HEK293 (cell line): ENCODE measurements around the gene GSK3B.
"Not testable (repeated sequence)": the region's sequence is repeated elsewhere in the genome, so short reads cannot be mapped to it uniquely, and the experiment has no call there.

Source experiments
- CTCF ChIA-PET: fragments of 350-600 bp; formaldehyde crosslinking; extraction: SDS; loops from one replicate; lab custom pipeline; 2021; ENCODE audit warnings: antibody characterized with exemption; lab: Yijun Ruan, JAX
- POLR2A ChIA-PET: fragments of 300-600 bp; formaldehyde crosslinking; extraction: SDS; loops from one replicate; lab custom pipeline; 2020; ENCODE audit warnings: antibody characterized with exemption, inconsistent platforms; lab: Yijun Ruan, JAX
- H3K27ac ChIP-seq: fragments of 200-500 bp; sonication (Bioruptor generic); 2 replicates; pipeline ENCODE4 v1.5.1; 2014; ENCODE audit warnings: low read depth, low read length, control low read depth, inconsistent platforms; ENCODE audit errors: extremely low read depth
- H3K36me3 ChIP-seq, 2 experiments: fragments of 200-500 bp in 1 of 2; sonication (Bioruptor generic) in 1 of 2; 1 replicate in 1 of 2; 2 replicates in 1 of 2; pipeline ENCODE4 v1.5.1; 2014 to 2017; ENCODE audit warnings: inconsistent platforms in 2 of 2, low read length in 2 of 2; ENCODE audit not compliant: control insufficient read depth in 2 of 2, insufficient read depth in 1 of 2
- H3K4me1 ChIP-seq: fragments of 200-500 bp; sonication (Bioruptor generic); 2 replicates; pipeline ENCODE4 v1.5.1; 2014; ENCODE audit warnings: mild to moderate bottlenecking, low read length, inconsistent platforms; ENCODE audit not compliant: control insufficient read depth, insufficient read depth
- H3K4me3 ChIP-seq: 2 replicates; pipeline ENCODE4 v1.5.1; 2011; ENCODE audit warnings: low read depth, mild to moderate bottlenecking, control low read depth, low read length, moderate library complexity
- H3K9me3 ChIP-seq: fragments of 200-500 bp; sonication (Bioruptor generic); 2 replicates; pipeline ENCODE4 v1.5.1; 2014; ENCODE audit warnings: low read depth, low read length, inconsistent platforms; ENCODE audit not compliant: control insufficient read depth, insufficient read depth
- GLIS2 ChIP-seq: fragments of 450-650 bp; formaldehyde crosslinking; IDR thresholded peaks from 2 replicates; pipeline ENCODE4 v1.5.1; 2016; ENCODE audit warnings: missing biosample characterization, missing genetic modification characterization
- KLF16 ChIP-seq: fragments of 450-650 bp; formaldehyde crosslinking; IDR thresholded peaks from 2 replicates; pipeline ENCODE4 v1.5.1; 2017; ENCODE audit warnings: missing biosample characterization, missing genetic modification characterization
- PRDM6 ChIP-seq: fragments of 450-650 bp; formaldehyde crosslinking; IDR thresholded peaks from 2 replicates; pipeline ENCODE4 v1.5.1; 2017; ENCODE audit warnings: missing biosample characterization, missing genetic modification characterization
- RBAK ChIP-seq: fragments of 450-650 bp; formaldehyde crosslinking; IDR thresholded peaks from 2 replicates; pipeline ENCODE4 v1.5.1; 2016; ENCODE audit warnings: missing biosample characterization, missing genetic modification characterization
- SETDB1 ChIP-seq: IDR thresholded peaks from one replicate; pipeline ENCODE4 v1.6.1; 2017; ENCODE audit warnings: mild to moderate bottlenecking, low read length, moderate library complexity, mixed read lengths; ENCODE audit not compliant: insufficient read length
- ZBTB17 ChIP-seq: fragments of 450-650 bp; formaldehyde crosslinking; IDR thresholded peaks from 2 replicates; pipeline ENCODE4 v1.5.1; 2016; ENCODE audit warnings: missing biosample characterization, missing genetic modification characterization
- ZFHX2 ChIP-seq: fragments of 450-650 bp; formaldehyde crosslinking; conservative IDR thresholded peaks from 2 replicates; pipeline ENCODE4 v1.5.1; 2016; ENCODE audit warnings: missing biosample characterization, missing genetic modification characterization
- ZFP41 ChIP-seq: fragments of 450-650 bp; formaldehyde crosslinking; IDR thresholded peaks from 2 replicates; pipeline ENCODE4 v1.5.1; 2016; ENCODE audit warnings: missing biosample characterization, missing genetic modification characterization, borderline replicate concordance
- ZNF132 ChIP-seq: fragments of 450-650 bp; formaldehyde crosslinking; IDR thresholded peaks from 2 replicates; pipeline ENCODE4 v1.5.1; 2017; ENCODE audit warnings: missing biosample characterization, missing genetic modification characterization, borderline replicate concordance
- ZNF184 ChIP-seq: fragments of 450-650 bp; IDR thresholded peaks from 2 replicates; pipeline ENCODE4 v1.5.1; 2018; ENCODE audit warnings: missing biosample characterization, mild to moderate bottlenecking, missing genetic modification characterization
- ZNF202 ChIP-seq: fragments of 450-650 bp; formaldehyde crosslinking; IDR thresholded peaks from 2 replicates; pipeline ENCODE4 v1.5.1; 2016; ENCODE audit warnings: missing biosample characterization, missing genetic modification characterization, borderline replicate concordance
- ZNF24 ChIP-seq: fragments of 450-650 bp; formaldehyde crosslinking; IDR thresholded peaks from 2 replicates; pipeline ENCODE4 v1.5.1; 2016; ENCODE audit warnings: missing biosample characterization, missing genetic modification characterization
- ZNF473 ChIP-seq: fragments of 450-650 bp; formaldehyde crosslinking; IDR thresholded peaks from 2 replicates; pipeline ENCODE4 v1.5.1; 2017; ENCODE audit warnings: missing biosample characterization, missing genetic modification characterization
- ZNF510 ChIP-seq: fragments of 450-650 bp; formaldehyde crosslinking; IDR thresholded peaks from 2 replicates; pipeline ENCODE4 v1.5.1; 2018; ENCODE audit warnings: mild to moderate bottlenecking, missing genetic modification characterization, missing biosample characterization; ENCODE audit not compliant: insufficient replicate concordance
- ZNF558 ChIP-seq: fragments of 450-650 bp; formaldehyde crosslinking; IDR thresholded peaks from 2 replicates; pipeline ENCODE4 v1.5.1; 2016; ENCODE audit warnings: missing biosample characterization, missing genetic modification characterization
- ZNF596 ChIP-seq: fragments of 450-650 bp; IDR thresholded peaks from 2 replicates; pipeline ENCODE4 v1.5.0; 2018; ENCODE audit warnings: missing biosample characterization, mild to moderate bottlenecking, missing genetic modification characterization, moderate library complexity
- ZNF626 ChIP-seq: fragments of 450-650 bp; sonication (Bioruptor Pico); formaldehyde crosslinking; IDR thresholded peaks from 2 replicates; pipeline ENCODE4 v1.5.1; 2018; ENCODE audit warnings: missing biosample characterization, missing genetic modification characterization, inconsistent platforms
- ZNF654 ChIP-seq: fragments of 450-650 bp; formaldehyde crosslinking; IDR thresholded peaks from 2 replicates; pipeline ENCODE4 v1.5.1; 2016; ENCODE audit warnings: low read depth, missing biosample characterization, missing genetic modification characterization
- ZNF670 ChIP-seq: fragments of 450-650 bp; formaldehyde crosslinking; IDR thresholded peaks from 2 replicates; pipeline ENCODE4 v1.5.1; 2016; ENCODE audit warnings: missing biosample characterization, missing genetic modification characterization, low read depth
- ZNF747 ChIP-seq: fragments of 450-650 bp; formaldehyde crosslinking; IDR thresholded peaks from 2 replicates; pipeline ENCODE4 v1.5.1; 2016; ENCODE audit warnings: missing biosample characterization, missing genetic modification characterization
- ZNF777 ChIP-seq: fragments of 450-650 bp; formaldehyde crosslinking; IDR thresholded peaks from 2 replicates; pipeline ENCODE4 v1.5.1; 2017; ENCODE audit warnings: missing biosample characterization, missing genetic modification characterization, borderline replicate concordance
- TF ChIP-seq, protein P1 (sequence below): sonication (generic); formaldehyde crosslinking; IDR thresholded peaks from 2 replicates; pipeline ENCODE4 v1.8.1; 2022; ENCODE audit warnings: mild to moderate bottlenecking, moderate library complexity, missing genetic modification reagents

Gene GSK3B

DNA sequence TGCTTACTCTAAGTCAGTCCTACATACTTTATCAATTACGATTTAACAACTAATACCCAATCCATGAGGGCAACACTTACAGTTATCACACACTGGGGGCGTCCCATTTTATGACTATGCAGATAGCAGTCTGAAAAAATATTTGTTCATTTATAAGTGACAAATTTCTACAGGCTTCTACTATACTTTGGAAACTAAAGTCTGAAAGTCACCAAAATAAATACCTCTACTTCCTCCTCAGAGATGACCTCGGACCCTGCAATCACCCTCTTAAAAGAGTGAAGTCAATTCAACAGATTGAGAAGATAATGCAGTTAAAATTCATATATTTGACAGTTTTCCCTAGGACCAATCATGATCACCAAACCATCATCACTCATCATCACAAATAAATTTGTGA, 76.6 kb downstream of the GSK3B start:
- Histone ChIP-seq H3K9me3 (no peaks in the 10 kb centered on the region), H3K4me1 (peaks cover 5% of the 10 kb centered on the region), H3K36me3 (no peaks in the 10 kb centered on the region), H3K4me3 (no peak overlapping the region), H3K27ac (no peak overlapping the region)
- TF ChIP-seq ZNF747 (no peak), ZFP41 (tag by site-specific recombination) (no peak), ZNF777 (tag by site-specific recombination) (no peak), KLF16 (no peak), ZNF24 (no peak), ZNF596 (tag by site-specific recombination) (no peak), ZNF626 (no peak), ZNF670 (no peak), ZNF510 (tag by site-specific recombination) (no peak), RBAK (tag by site-specific recombination) (no peak), GLIS2 (tag by site-specific recombination) (no peak), ZFHX2 (tag by site-specific recombination) (no peak), ZBTB17 (tag by site-specific recombination) (no peak), ZNF473 (tag by site-specific recombination) (no peak), ZNF654 (tag by site-specific recombination) (no peak), ZNF132 (tag by site-specific recombination) (no peak), ZNF184 (tag by site-specific recombination) (no peak)
- TF ChIP-seq, protein P1, sequence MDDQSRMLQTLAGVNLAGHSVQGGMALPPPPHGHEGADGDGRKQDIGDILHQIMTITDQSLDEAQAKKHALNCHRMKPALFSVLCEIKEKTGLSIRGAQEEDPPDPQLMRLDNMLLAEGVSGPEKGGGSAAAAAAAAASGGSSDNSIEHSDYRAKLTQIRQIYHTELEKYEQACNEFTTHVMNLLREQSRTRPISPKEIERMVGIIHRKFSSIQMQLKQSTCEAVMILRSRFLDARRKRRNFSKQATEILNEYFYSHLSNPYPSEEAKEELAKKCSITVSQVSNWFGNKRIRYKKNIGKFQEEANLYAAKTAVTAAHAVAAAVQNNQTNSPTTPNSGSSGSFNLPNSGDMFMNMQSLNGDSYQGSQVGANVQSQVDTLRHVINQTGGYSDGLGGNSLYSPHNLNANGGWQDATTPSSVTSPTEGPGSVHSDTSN (CRISPR knock-in tag) = no peak
- POLR2A ChIA-PET = no interaction called here
- CTCF ChIA-PET = interaction anchor here (0.7 kb wide), 1 partner anchor 205 kb away, joined by 3 read pairs; no protein-coding TSS in a partner anchor

DNA sequence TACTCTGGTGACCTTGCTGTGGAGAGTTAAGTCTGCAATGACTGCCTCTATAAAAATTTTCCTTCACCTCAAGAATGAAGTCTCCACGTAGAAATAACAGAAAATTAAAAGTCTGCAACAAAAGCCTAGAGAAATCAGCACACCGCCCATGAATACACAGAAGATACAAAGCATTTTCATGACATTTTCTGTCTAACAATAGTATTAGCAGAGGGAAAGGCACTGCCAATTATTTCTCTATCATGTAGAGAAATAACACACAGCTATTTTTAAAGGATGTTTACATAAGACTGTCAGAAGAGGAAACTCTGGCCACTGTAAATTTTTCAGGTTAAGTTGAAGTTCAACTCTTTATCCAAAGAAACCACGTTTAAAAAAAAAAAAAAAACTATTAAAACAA, 80.8 kb downstream of the GSK3B start:
- no peaks in the 10 kb centered on the region for H3K9me3 ChIP-seq
- H3K36me3 ChIP-seq = no peaks in the 10 kb centered on the region
- TF ChIP-seq ZNF202 (tag by site-specific recombination) (no peak), PRDM6 (0 out of 2 replicates have a peak, but pooled peaks have one; percentile 14)
- H3K4me1 ChIP-seq = peaks cover 9% of the 10 kb centered on the region
- ChIA-PET CTCF (no interaction called here), POLR2A (interaction anchor here (0.7 kb wide), 1 partner anchor 97 kb away, joined by 3 read pairs; no protein-coding TSS in a partner anchor)
- no peak overlapping the region for H3K27ac ChIP-seq
- no peak overlapping the region for H3K4me3 ChIP-seq

- CTCF ChIA-PET, H3K4me3 ChIP-seq, POLR2A ChIA-PET, H3K9me3 ChIP-seq, H3K27ac ChIP-seq, H3K4me1 ChIP-seq, H3K36me3 ChIP-seq: not testable (repeated sequence)
- peak; percentile 48 for TF ChIP-seq SETDB1
- TF ChIP-seq ZNF558 (tag by site-specific recombination) = 0 out of 2 replicates have a peak, but pooled peaks have one; percentile 59
These were observed 88.5 kb downstream of the GSK3B start for GRCh38 chr3:120005741-120006140.
